Smooth muscle cell of the brain vasculature (primary cell): ENCODE data around the gene PCDHA12.
"Not testable (repeated sequence)": the region's sequence is repeated elsewhere in the genome, so short reads cannot be mapped to it uniquely, and the experiment has no call there.

Source experiments
- DNase-seq: peaks from one replicate; pipeline ENCODE4 v3.0.0-alpha.2; 2012; ENCODE audit warnings: low read depth, low spot score

PCDHA12 gene

GRCh38 chr5:140875085-140876065 lies at the start of gene PCDHA12:
TSS of gene PCDHA12 (plus strand) at chr5:140875308. CDS start at chr5:140875473, 165 bp downstream.
- no peak for DNase-seq

- DNase-seq = no peak
Measured at GRCh38 chr5:140827704-140828361, 47.3 kb upstream of the PCDHA12 start, which contains the start of gene PCDHA6. TSS of gene PCDHA6 (plus strand) at chr5:140827960. CDS start at chr5:140828092, 132 bp downstream.

GRCh38 chr5:140828362-140828737 lies 46.8 kb upstream of the PCDHA12 start:
- no peak for DNase-seq

- DNase-seq = not testable (repeated sequence)
Measured at GRCh38 chr5:140829511-140830501, 45.3 kb upstream of the PCDHA12 start.

- no peak for DNase-seq
Measured at GRCh38 chr5:140833993-140834392, 41.1 kb upstream of the PCDHA12 start, which contains the start of gene PCDHA7. TSS of gene PCDHA7 (plus strand) at chr5:140834269. CDS start at chr5:140834384, 115 bp downstream.

- DNase-seq = not testable (repeated sequence)
Measured at GRCh38 chr5:140834439-140835008, 40.6 kb upstream of the PCDHA12 start.

- DNase-seq = no peak
Measured at GRCh38 chr5:140835622-140836510, 39.2 kb upstream of the PCDHA12 start.

GRCh38 chr5:140840978-140841962 lies 33.8 kb upstream of the PCDHA12 start, which contains the start of gene PCDHA8:
TSS of gene PCDHA8 (plus strand) at chr5:140841187. CDS start at chr5:140841322, 135 bp downstream.
- no peak for DNase-seq

- DNase-seq = no peak
Measured at GRCh38 chr5:140842798-140843733, 32.0 kb upstream of the PCDHA12 start.

- not testable (repeated sequence) for DNase-seq
Measured at GRCh38 chr5:140848139-140849102, 26.7 kb upstream of the PCDHA12 start, which contains the start of gene PCDHA9. TSS of gene PCDHA9 (plus strand) at chr5:140848382. CDS start at chr5:140848496, 114 bp downstream.

- DNase-seq = not testable (repeated sequence)
Measured at GRCh38 chr5:140849831-140850634, 25.1 kb upstream of the PCDHA12 start.

GRCh38 chr5:140855772-140856674 lies 19.1 kb upstream of the PCDHA12 start, which contains the start of gene PCDHA10:
TSS of gene PCDHA10 (plus strand) at chr5:140855897. CDS start at chr5:140856049, 152 bp downstream.
- DNase-seq = no peak

- DNase-seq = no peak
Measured at GRCh38 chr5:140857177-140857986, 17.7 kb upstream of the PCDHA12 start.
